GM12878 (cell line): ENCODE results near the gene STK32B.

ENCODE experiments used
- POLR2AphosphoS5 ChIP-seq: IDR thresholded peaks from 2 replicates; pipeline ENCODE4 v1.6.1; 2011; ENCODE audit warnings: mild to moderate bottlenecking, low read length, inconsistent platforms
- REST ChIP-seq: IDR thresholded peaks from 2 replicates; pipeline ENCODE4 v1.6.1; 2012; ENCODE audit warnings: mild to moderate bottlenecking, low read depth, low read length

GRCh38 chr4:5051278-5052203 is at the start of gene STK32B:
- TF ChIP-seq POLR2AphosphoS5 (no peak), REST (no peak)
